Activated CD4-positive, alpha-beta T cell treated with anti-CD3 and anti-CD28 coated beads, Interleukin-2, amount 10 ng/mL, durations not matched to agents 24 days and 14 days (primary cell): ENCODE measurements around the gene STK11. TPM values are rescaled to one million over a fixed set of nuclear protein-coding genes. Genes with fewer than 3 reads are reported as not detected.

ENCODE experiments used
- DNase-seq: peaks from one replicate; pipeline ENCODE4 v3.0.0; 2022
- H3K27ac Mint-ChIP-seq: one replicate; pipeline ENCODE4 v1.8.0; 2022; ENCODE audit warnings: mild to moderate bottlenecking, mixed read lengths
- H3K27me3 Mint-ChIP-seq: one replicate; pipeline ENCODE4 v1.8.0; 2022; ENCODE audit warnings: mixed read lengths
- H3K36me3 Mint-ChIP-seq: one replicate; pipeline ENCODE4 v1.8.0; 2022; ENCODE audit warnings: low read depth, mild to moderate bottlenecking, mixed read lengths
- H3K4me1 Mint-ChIP-seq: one replicate; pipeline ENCODE4 v1.8.0; 2021; ENCODE audit warnings: mixed read lengths
- H3K4me3 Mint-ChIP-seq: one replicate; pipeline ENCODE4 v1.8.0; 2022; ENCODE audit warnings: mild to moderate bottlenecking, moderate library complexity, mixed read lengths
- H3K9me3 Mint-ChIP-seq: one replicate; pipeline ENCODE4 v1.8.0; 2021; ENCODE audit warnings: mixed read lengths
- intact Hi-C: fragments of 100-400 bp; cut with micrococcal nuclease; formaldehyde crosslinking; loops from one replicate; pipeline ENCODE4 v1.15.1; 2023
- total RNA-seq: library from RNA; stranded (reverse); gene quantifications from 2 replicates; pipeline ENCODE4 v1.2.3, GENCODE V29; 2022

Gene STK11
- total RNA-seq, 1 donor from 2014 or later: 70.9 TPM

GRCh38 chr19:1231729-1232637 lies 26.4 kb downstream of the STK11 start:
- intact Hi-C loops: no loop called here
- H3K4me1 Mint-ChIP-seq: peaks cover 2% of the 10 kb centered on the region
- no peak for DNase-seq

GRCh38 chr19:1232652-1233072 lies 27.1 kb downstream of the STK11 start:
- no peaks in the 10 kb centered on the region for H3K9me3 Mint-ChIP-seq
- no peak for DNase-seq
- H3K27ac Mint-ChIP-seq: peak overlapping the region; percentile 20
- peaks cover 2% of the 10 kb centered on the region for H3K4me1 Mint-ChIP-seq
- no peaks in the 10 kb centered on the region for H3K27me3 Mint-ChIP-seq
- peaks cover 2% of the 10 kb centered on the region for H3K36me3 Mint-ChIP-seq
- intact Hi-C loops: no loop called here
- H3K4me3 Mint-ChIP-seq: no peak overlapping the region

More at GRCh38 chr19:1231729-1232637, 26.4 kb downstream of the STK11 start:
- peaks cover 2% of the 10 kb centered on the region for H3K36me3 Mint-ChIP-seq
- H3K27me3 Mint-ChIP-seq: no peaks in the 10 kb centered on the region
- no peak overlapping the region for H3K4me3 Mint-ChIP-seq
- peak overlapping the region; percentile 20 for H3K27ac Mint-ChIP-seq
- H3K9me3 Mint-ChIP-seq: no peaks in the 10 kb centered on the region

DNA sequence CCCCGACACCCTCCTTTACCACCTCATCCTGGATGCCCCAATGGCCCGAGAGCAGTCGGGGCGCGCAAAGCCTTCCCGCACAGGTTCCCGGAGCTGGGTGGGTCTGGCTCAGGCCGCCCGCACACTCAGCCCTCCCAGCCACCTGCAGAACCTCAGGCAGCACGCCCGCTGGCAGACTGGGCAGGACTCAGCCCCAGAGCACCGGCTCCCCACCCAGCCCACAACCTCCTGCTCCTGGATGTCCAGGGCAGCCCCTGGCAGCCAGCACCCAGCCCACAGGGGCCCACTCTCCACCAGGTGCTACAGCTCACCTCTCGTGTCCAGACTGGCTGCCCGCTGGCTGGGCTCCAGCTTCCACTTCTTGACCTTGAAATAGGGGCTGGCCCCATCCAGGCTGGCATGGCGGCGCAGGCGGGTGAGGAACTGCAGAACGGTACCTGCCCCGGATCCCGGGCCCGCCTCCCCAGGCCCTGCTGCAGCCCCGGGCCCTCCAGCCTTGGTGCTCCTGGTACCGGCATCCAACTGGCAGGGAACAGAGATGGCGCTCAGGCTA lies 27.6 kb downstream of the STK11 start:
- H3K27ac Mint-ChIP-seq: no peak overlapping the region
- peaks cover 2% of the 10 kb centered on the region for H3K4me1 Mint-ChIP-seq
- no peak overlapping the region for H3K4me3 Mint-ChIP-seq
- H3K9me3 Mint-ChIP-seq: no peaks in the 10 kb centered on the region
- peaks cover under 1% of the 10 kb centered on the region for H3K27me3 Mint-ChIP-seq
- H3K36me3 Mint-ChIP-seq: peaks cover under 1% of the 10 kb centered on the region
- intact Hi-C loops: no loop called here
- no peak for DNase-seq

DNA sequence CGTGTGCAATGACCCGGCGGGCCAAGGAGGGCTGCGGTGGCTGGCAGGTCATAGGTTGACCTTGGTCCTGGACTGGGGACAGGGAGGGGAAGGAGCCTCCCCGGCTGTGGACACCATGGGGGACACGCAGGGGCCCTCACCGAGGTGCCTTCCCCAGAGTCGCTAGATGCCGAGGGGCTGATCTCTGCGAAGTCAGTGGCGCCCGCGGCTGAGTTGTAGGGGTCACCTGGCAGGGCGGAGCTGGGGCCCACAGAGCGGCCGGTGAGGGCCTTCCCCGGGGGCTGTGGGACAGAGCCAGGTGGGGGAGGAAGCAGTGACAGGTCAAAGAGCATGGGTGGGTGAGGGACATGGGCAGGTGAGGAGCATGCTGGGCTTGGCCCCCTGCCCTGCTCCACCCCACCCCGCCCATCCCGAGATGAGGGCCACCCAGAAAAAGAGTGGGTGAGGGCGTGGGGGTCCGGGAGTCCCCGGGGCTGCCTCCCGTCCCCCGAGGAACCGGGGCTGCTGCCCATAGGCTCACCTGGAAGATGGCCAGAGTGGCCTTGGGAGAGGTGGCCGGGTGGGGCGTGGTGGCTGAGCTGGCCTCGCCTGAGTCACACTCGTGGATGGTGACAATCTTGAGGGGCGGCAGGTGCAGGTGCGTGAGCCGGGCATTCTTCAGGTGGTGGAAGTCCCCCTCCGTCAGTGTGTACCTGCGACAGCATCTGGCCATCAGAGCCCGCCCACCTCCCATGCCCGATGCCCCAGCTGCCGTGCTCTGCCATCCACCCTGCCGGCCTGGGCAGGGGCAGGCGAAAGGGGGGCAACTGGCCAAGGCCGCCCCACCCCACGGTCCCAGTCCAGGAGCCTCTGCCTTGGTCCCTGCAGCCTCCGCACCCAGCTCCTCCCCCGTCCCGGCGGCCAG lies 28.7 kb downstream of the STK11 start:
- peaks cover 10% of the 10 kb centered on the region for H3K27me3 Mint-ChIP-seq
- H3K27ac Mint-ChIP-seq: no peak overlapping the region
- DNase-seq: no peak
- intact Hi-C loops: no loop called here
- H3K4me1 Mint-ChIP-seq: peaks cover 10% of the 10 kb centered on the region
- H3K4me3 Mint-ChIP-seq: no peak overlapping the region
- H3K9me3 Mint-ChIP-seq: no peaks in the 10 kb centered on the region
- H3K36me3 Mint-ChIP-seq: no peaks in the 10 kb centered on the region

- H3K27ac Mint-ChIP-seq: no peak overlapping the region
- H3K4me3 Mint-ChIP-seq: no peak overlapping the region
- intact Hi-C loops: no loop called here
- H3K4me1 Mint-ChIP-seq: peaks cover 12% of the 10 kb centered on the region
- H3K27me3 Mint-ChIP-seq: peaks cover 12% of the 10 kb centered on the region
- no peak for DNase-seq
- H3K9me3 Mint-ChIP-seq: no peaks in the 10 kb centered on the region
- H3K36me3 Mint-ChIP-seq: no peaks in the 10 kb centered on the region
Measured at GRCh38 chr19:1234955-1235380, 29.4 kb downstream of the STK11 start.

- peak overlapping the region; percentile 62 for H3K4me3 Mint-ChIP-seq
- H3K36me3 Mint-ChIP-seq: no peaks in the 10 kb centered on the region
- peaks cover 13% of the 10 kb centered on the region for H3K4me1 Mint-ChIP-seq
- H3K27me3 Mint-ChIP-seq: peaks cover 12% of the 10 kb centered on the region
- no peak for DNase-seq
- intact Hi-C loops: no loop called here
- H3K27ac Mint-ChIP-seq: no peak overlapping the region
- no peaks in the 10 kb centered on the region for H3K9me3 Mint-ChIP-seq
Measured at GRCh38 chr19:1235625-1236538, 30.3 kb downstream of the STK11 start.

- peak overlapping the region; percentile 62 for H3K4me3 Mint-ChIP-seq
- no peak for DNase-seq
- intact Hi-C loops: no loop called here
- no peak overlapping the region for H3K27ac Mint-ChIP-seq
- H3K9me3 Mint-ChIP-seq: no peaks in the 10 kb centered on the region
- H3K4me1 Mint-ChIP-seq: peaks cover 17% of the 10 kb centered on the region
- peaks cover 12% of the 10 kb centered on the region for H3K27me3 Mint-ChIP-seq
- peaks cover 3% of the 10 kb centered on the region for H3K36me3 Mint-ChIP-seq
Measured at GRCh38 chr19:1236576-1236975, 31.0 kb downstream of the STK11 start.

- peaks cover 12% of the 10 kb centered on the region for H3K27me3 Mint-ChIP-seq
- H3K36me3 Mint-ChIP-seq: peaks cover 3% of the 10 kb centered on the region
- H3K4me1 Mint-ChIP-seq: peaks cover 17% of the 10 kb centered on the region
- no peaks in the 10 kb centered on the region for H3K9me3 Mint-ChIP-seq
- DNase-seq: no peak
- H3K27ac Mint-ChIP-seq: no peak overlapping the region
- intact Hi-C loops: no loop called here
- H3K4me3 Mint-ChIP-seq: peak overlapping the region; percentile 65
Measured at GRCh38 chr19:1237027-1237659, 31.6 kb downstream of the STK11 start.

DNA sequence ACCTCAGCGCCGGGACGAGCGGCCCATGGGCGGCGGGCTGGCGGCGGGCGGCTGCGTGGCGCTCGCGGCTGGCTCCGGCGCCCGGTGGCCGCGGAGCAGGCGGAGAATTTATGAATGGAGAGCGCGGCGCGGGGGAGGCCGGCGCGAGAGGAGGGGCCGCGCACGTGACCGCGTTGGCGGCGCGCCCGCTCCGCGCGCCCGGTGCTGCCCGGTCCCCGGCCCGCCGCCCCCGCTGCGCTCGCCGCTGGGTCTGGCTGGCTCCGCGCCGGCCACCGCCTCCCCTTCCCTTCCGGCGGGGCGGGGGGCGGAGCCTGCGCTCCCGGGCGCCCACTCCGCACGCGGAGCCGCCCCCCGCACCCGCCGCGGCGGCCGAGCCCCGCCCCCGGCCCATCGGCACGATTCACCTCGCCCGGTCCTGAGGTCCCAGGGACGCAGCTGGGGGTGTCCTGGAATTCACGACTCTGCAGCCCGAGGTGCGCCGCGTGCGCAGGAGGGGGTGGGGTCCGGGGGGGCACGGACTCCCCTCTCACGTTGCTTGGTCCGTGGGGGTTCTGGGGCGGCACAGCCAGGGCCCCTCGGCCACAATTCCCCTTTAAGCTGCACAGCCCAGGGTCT lies 32.3 kb downstream of the STK11 start, which contains the start of gene CBARP:
Gene CBARP (minus strand): TSS at position 252 of the 615 bp plus-strand sequence. CDS start 1,905 bp downstream, outside the sequence.
- peak; percentile 81 for DNase-seq
- H3K9me3 Mint-ChIP-seq: no peaks in the 10 kb centered on the region
- H3K36me3 Mint-ChIP-seq: peaks cover 4% of the 10 kb centered on the region
- peak within 1 kb of the TSS; percentile 49 for H3K27ac Mint-ChIP-seq
- intact Hi-C loops: no loop called here
- H3K27me3 Mint-ChIP-seq: peaks cover 12% of the 10 kb centered on the region
- peaks cover 17% of the 10 kb centered on the region for H3K4me1 Mint-ChIP-seq
- peak within 1 kb of the TSS; percentile 75 for H3K4me3 Mint-ChIP-seq

DNA sequence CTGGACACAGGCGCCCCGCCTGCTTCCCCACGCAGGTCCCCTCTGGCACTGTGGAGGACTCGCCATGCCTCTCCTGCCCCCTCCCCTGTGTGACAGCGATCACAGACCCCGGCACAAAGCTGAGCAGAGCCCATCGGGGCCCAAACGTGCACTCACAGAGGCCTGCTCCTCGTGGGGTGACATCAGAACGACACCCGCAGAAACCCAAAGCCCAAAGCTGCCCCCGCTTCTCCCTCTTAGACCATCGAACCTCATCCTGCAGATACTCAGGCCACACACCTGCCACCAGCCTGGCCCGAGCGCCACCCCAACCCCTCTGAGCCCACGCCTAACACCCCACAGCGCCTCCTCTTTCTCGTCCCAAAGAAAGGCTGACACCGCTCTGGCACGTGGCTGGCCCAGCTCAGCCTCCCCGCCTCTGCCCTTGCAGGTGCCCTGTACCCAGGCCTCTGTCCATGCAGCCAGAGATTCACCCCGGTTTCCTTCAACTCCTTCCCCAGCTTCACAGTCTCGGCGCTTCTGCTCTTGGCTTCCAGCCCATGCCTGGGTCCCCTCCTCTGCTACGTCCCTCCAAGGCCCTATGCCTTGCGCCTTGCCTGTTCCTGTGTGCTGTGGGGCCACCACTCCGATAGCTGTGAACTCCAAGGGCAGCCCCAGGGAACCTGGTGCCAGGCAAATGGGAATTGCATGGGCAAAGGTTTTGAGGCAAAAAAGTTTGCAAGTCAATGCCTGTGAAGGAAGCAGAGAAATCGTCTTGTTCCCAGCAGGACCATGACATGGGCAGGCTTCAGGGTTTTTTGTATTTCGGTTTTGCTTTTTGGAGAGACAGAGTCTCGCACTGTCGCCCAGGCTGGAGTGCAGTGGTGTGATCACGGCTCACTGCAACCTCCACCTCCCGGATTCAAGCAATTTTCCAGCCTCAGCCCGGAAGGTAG lies 33.1 kb downstream of the STK11 start:
- intact Hi-C loops: no loop called here
- Mint-ChIP-seq H3K27ac (peak overlapping the region; percentile 49), H3K4me1 (peaks cover 20% of the 10 kb centered on the region), H3K9me3 (no peaks in the 10 kb centered on the region), H3K4me3 (peak overlapping the region; percentile 75), H3K36me3 (peaks cover 5% of the 10 kb centered on the region), H3K27me3 (peaks cover 12% of the 10 kb centered on the region)
- DNase-seq: peak; percentile 73

DNA sequence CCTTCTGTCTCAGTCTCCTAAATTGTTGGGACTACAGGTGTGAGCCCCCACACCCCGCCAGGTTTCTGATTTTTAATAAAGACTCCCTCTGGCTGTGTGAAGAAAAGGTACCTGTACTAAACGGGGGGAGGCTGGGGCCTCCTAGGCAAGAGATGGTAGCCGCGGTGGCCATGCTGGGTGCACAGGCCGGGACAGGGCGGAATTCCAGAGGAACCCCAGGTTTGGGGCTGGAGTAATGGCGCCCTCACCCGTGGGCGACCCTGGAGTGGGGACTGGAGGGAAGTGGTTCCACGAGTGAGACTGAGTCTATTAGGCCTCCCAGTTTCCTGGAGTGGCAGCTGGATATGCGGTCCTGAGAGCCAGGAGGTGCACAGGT lies 33.8 kb downstream of the STK11 start:
- peaks cover 5% of the 10 kb centered on the region for H3K36me3 Mint-ChIP-seq
- no peaks in the 10 kb centered on the region for H3K9me3 Mint-ChIP-seq
- H3K4me3 Mint-ChIP-seq: peak overlapping the region; percentile 75
- no peak for DNase-seq
- intact Hi-C loops: no loop called here
- H3K4me1 Mint-ChIP-seq: peaks cover 20% of the 10 kb centered on the region
- H3K27me3 Mint-ChIP-seq: peaks cover 12% of the 10 kb centered on the region
- H3K27ac Mint-ChIP-seq: peak overlapping the region; percentile 52
